Naive thymus-derived CD4-positive, alpha-beta T cell (primary cell): ENCODE data around the gene SRSF8. TPM values are rescaled to one million over a fixed set of nuclear protein-coding genes. Genes with fewer than 3 reads are reported as not detected.

Experiments
- ATAC-seq: fragments of 150-1000 bp; cut with Tn5 transposase; 2 replicates; pipeline ENCODE4 v1.10.0; 2021; ENCODE audit warnings: mild to moderate bottlenecking, moderate library complexity
- CTCF ChIA-PET: fragments of 350-600 bp; sonication (Branson Sonifier 250); formaldehyde crosslinking; loops from one replicate; lab custom pipeline; 2021; ENCODE audit warnings: antibody characterized with exemption; lab: Charles Lee
- POLR2A ChIA-PET: fragments of 350-600 bp; sonication (Branson Sonifier 250); formaldehyde crosslinking; loops from one replicate; lab custom pipeline; 2021; ENCODE audit warnings: antibody characterized with exemption, inconsistent platforms; lab: Charles Lee
- DNase-seq, 9 donors: peaks; one replicate each; pipeline versions ENCODE4 v3.0.0 to v3.0.0-alpha.2; 2020 to 2022; ENCODE audit warnings: mixed read lengths in 1 of 9
- H3K27ac ChIP-seq: one replicate; pipeline ENCODE4 v1.7.0; 2013; ENCODE audit warnings: mild to moderate bottlenecking, low read depth, low read length, moderate library complexity
- H3K27me3 ChIP-seq, 2 donors: one replicate each; pipeline ENCODE4 v1.7.0; 2013; ENCODE audit warnings: low read length in 2 of 2, mild to moderate bottlenecking in 2 of 2, moderate library complexity in 2 of 2; ENCODE audit not compliant: control insufficient read depth in 2 of 2, insufficient read depth in 2 of 2
- H3K36me3 ChIP-seq, 3 experiments: 1 replicate in 2 of 3; 2 replicates in 1 of 3; pipeline ENCODE4 v1.7.0; 2013; ENCODE audit warnings: low read length in 3 of 3, mild to moderate bottlenecking in 3 of 3, moderate library complexity in 1 of 3; ENCODE audit not compliant: insufficient read depth in 3 of 3, control insufficient read depth in 2 of 3
- H3K4me1 ChIP-seq, 2 donors: one replicate each; pipeline ENCODE4 v1.7.0; 2013; ENCODE audit warnings: low read length in 2 of 2, mild to moderate bottlenecking in 2 of 2, moderate library complexity in 1 of 2; ENCODE audit not compliant: control insufficient read depth in 2 of 2, insufficient read depth in 2 of 2
- H3K4me3 ChIP-seq: 2 replicates; pipeline ENCODE4 v1.7.0; 2013; ENCODE audit warnings: mild to moderate bottlenecking, low read length
- H3K9me3 ChIP-seq, 3 experiments: 1 replicate in 2 of 3; 2 replicates in 1 of 3; pipeline ENCODE4 v1.7.0; 2013; ENCODE audit warnings: low read length in 3 of 3; ENCODE audit not compliant: control insufficient read depth in 2 of 3
- H3K27ac Mint-ChIP-seq, 9 donors: one replicate each; pipeline ENCODE4 v1.8.0; 2020 to 2022; ENCODE audit warnings: mixed read lengths in 9 of 9, mild to moderate bottlenecking in 8 of 9, moderate library complexity in 5 of 9, inconsistent platforms in 2 of 9
- H3K27me3 Mint-ChIP-seq, 5 donors: one replicate each; pipeline ENCODE4 v1.8.0; 2021 to 2022; ENCODE audit warnings: mixed read lengths in 5 of 5, mild to moderate bottlenecking in 1 of 5
- H3K36me3 Mint-ChIP-seq, 5 donors: one replicate each; pipeline ENCODE4 v1.8.0; 2020 to 2022; ENCODE audit warnings: mixed read lengths in 5 of 5, mild to moderate bottlenecking in 3 of 5, inconsistent platforms in 1 of 5
- H3K4me1 Mint-ChIP-seq, 7 donors: one replicate each; pipeline ENCODE4 v1.8.0; 2020 to 2022; ENCODE audit warnings: mixed read lengths in 7 of 7, mild to moderate bottlenecking in 3 of 7, inconsistent platforms in 1 of 7
- H3K4me3 Mint-ChIP-seq, 10 donors: one replicate each; pipeline ENCODE4 v1.8.0; 2020 to 2022; ENCODE audit warnings: mild to moderate bottlenecking in 10 of 10, mixed read lengths in 10 of 10, moderate library complexity in 6 of 10, inconsistent platforms in 2 of 10
- H3K9me3 Mint-ChIP-seq, 11 donors: one replicate each; pipeline ENCODE4 v1.8.0; 2020 to 2022; ENCODE audit warnings: mixed read lengths in 11 of 11, mild to moderate bottlenecking in 4 of 11, inconsistent platforms in 1 of 11, moderate library complexity in 1 of 11
- intact Hi-C, 2 donors: fragments of 100-400 bp; cut with micrococcal nuclease; formaldehyde crosslinking; loops; one replicate each; pipeline ENCODE4 v1.15.1; 2023
- polyA plus RNA-seq, 2 donors: library from polyadenylated mRNA; unstranded; fragments of 300-500 nt; fragmentation: Illumina TruSeq; gene quantifications; one replicate each; pipeline ENCODE4 v1.2.3, GENCODE V29; 2021
- total RNA-seq, 6 experiments: library from RNA in 5 of 6; stranded (reverse) in 5 of 6; gene quantifications; 1 replicate in 5 of 6; 2 replicates in 1 of 6; pipeline ENCODE4 v1.2.3 and lab custom pipeline; 2021 to 2026

The SRSF8 gene
- total and polyA plus RNA-seq, 7 experiments from 2014 or later, result 42.3 to 116 (median 86.2) TPM

DNA sequence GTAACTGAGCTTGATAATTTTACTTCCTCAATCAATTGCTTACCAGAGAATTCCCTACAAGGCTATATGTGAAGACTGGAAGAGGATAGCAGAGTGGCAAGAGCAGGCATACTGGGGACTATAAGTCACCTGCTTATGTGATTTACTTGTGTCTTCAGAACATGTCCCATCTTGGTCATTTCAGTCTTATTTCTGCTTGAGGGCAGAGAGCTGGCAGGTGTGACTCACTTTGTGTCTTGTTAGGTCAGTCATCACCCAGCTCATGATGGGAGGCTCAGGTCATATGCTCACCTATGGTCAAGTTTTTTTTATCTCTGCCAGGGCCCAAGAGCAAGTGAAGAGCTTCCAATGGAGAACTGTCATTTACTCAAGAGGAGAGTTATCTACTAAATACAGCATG lies 6.2 kb downstream of the SRSF8 start:
- H3K36me3 ChIP-seq, result peaks cover 0 to under 1% (median 0%) of the 10 kb centered on the region in 3 experiments
- Mint-ChIP-seq H3K36me3 (peaks cover 5 to 15% (median 9%) of the 10 kb centered on the region in 5 donors), H3K27me3 (no peaks in the 10 kb centered on the region), H3K4me3 (no peak overlapping the region), H3K9me3 (no peaks in the 10 kb centered on the region), H3K27ac (no peak overlapping the region), H3K4me1 (peaks cover 18 to 39% (median 28%) of the 10 kb centered on the region in 7 donors)
- DNase-seq (no peak), ATAC-seq (no peak)
- no peaks in the 10 kb centered on the region for H3K27me3 ChIP-seq
- POLR2A ChIA-PET, result interaction anchor here (1.0 to 13.4 kb wide), 5 partner anchors 12 to 716 kb away, joined by 3 to 285 read pairs (median 5); partner anchors contain the start of genes ENDOD1 and FAM76B
- H3K4me1 ChIP-seq, result peaks cover 16 to 17% of the 10 kb centered on the region in 2 donors
- H3K9me3 ChIP-seq, result no peaks in the 10 kb centered on the region
- H3K27ac ChIP-seq, result no peak overlapping the region
- intact Hi-C loops, result no loop called here
- no peak overlapping the region for H3K4me3 ChIP-seq
- CTCF ChIA-PET, result interaction anchor here (6.5 kb wide), 1 partner anchor 18 kb away, joined by 62 read pairs; the partner anchor contains the start of gene ENDOD1

DNA sequence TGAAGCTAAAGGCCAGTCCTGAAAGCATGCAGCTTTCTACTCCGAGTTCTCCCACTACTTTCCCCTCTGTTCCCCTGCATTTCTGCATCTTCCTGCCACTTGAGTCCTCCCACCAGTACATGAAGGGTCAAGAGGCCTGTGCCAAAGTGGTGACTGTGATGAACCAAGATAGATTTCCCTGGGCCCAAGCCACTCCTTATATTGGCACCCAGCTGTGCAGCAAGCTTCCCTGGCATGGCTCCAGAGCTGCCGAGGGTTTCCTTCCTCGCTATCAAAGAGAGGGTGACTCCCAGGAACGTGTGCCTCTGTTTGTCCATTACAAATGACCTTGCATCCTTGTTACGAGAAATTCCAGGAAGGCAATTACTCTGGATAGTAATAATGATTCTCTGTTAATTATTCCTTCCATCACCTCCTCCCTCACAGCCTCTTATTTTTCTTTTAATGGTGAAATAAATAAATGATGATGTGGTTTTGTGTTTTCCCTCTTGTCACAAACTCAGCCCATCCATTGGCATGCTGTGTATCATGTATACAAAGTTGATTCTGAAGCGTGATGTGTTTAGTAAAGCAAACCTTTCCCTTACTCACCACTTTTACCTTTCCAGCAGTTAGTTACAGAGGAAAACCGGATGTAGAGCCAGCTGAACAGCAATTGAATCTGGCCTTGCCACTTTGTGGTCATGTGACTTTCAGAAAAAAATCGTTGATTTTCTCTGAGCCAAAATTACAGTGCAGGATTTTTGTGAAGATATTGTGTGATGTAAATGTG lies 8.3 kb downstream of the SRSF8 start:
- Mint-ChIP-seq H3K27ac (no peak overlapping the region), H3K4me1 (peaks cover 14 to 26% (median 22%) of the 10 kb centered on the region in 7 donors), H3K9me3 (no peaks in the 10 kb centered on the region), H3K27me3 (no peaks in the 10 kb centered on the region), H3K4me3 (no peak overlapping the region), H3K36me3 (peaks cover 5 to 9% (median 7%) of the 10 kb centered on the region in 5 donors)
- Histone ChIP-seq H3K36me3 (no peaks in the 10 kb centered on the region), H3K27ac (no peak overlapping the region), H3K4me3 (no peak overlapping the region), H3K27me3 (no peaks in the 10 kb centered on the region), H3K9me3 (no peaks in the 10 kb centered on the region), H3K4me1 (peaks cover 6 to 9% of the 10 kb centered on the region in 2 donors)
- POLR2A ChIA-PET, result interaction anchor here (0.6 to 13.4 kb wide), 3 partner anchors 9 to 359 kb away, joined by 3 to 285 read pairs (median 3); partner anchors contain the start of gene ENDOD1
- intact Hi-C loops, result no loop called here
- CTCF ChIA-PET, result no interaction called here
- DNase-seq (no peak), ATAC-seq (no peak)

- no peaks in the 10 kb centered on the region for H3K9me3 ChIP-seq
- H3K4me3 Mint-ChIP-seq, result no peak overlapping the region
- DNase-seq (no peak), ATAC-seq (no peak)
- peaks cover 4 to 21% (median 11%) of the 10 kb centered on the region in 7 donors for H3K4me1 Mint-ChIP-seq
- H3K27me3 Mint-ChIP-seq, result no peaks in the 10 kb centered on the region
- no peak overlapping the region for H3K4me3 ChIP-seq
- H3K27me3 ChIP-seq, result no peaks in the 10 kb centered on the region
- H3K9me3 Mint-ChIP-seq, result no peaks in the 10 kb centered on the region
- peaks cover 0 to 6% (median 3%) of the 10 kb centered on the region in 5 donors for H3K36me3 Mint-ChIP-seq
- H3K27ac Mint-ChIP-seq, result no peak overlapping the region
- ChIA-PET POLR2A (interaction anchor here (13.4 kb wide), 1 partner anchor 14 kb away, joined by 285 read pairs; the partner anchor contains the start of gene ENDOD1), CTCF (interaction anchor here (0.8 kb wide), 1 partner anchor 13 kb away, joined by 3 read pairs; no protein-coding TSS in a partner anchor)
- intact Hi-C loops, result no loop called here
- H3K36me3 ChIP-seq, result no peaks in the 10 kb centered on the region
- peaks cover 0 to 2% of the 10 kb centered on the region in 2 donors for H3K4me1 ChIP-seq
- no peak overlapping the region for H3K27ac ChIP-seq
These were observed 9.7 kb downstream of the SRSF8 start for GRCh38 chr11:95076416-95076815.

GRCh38 chr11:95076981-95077380 lies 10.3 kb downstream of the SRSF8 start:
- no peaks in the 10 kb centered on the region for H3K27me3 Mint-ChIP-seq
- POLR2A ChIA-PET, result interaction anchor here (13.4 kb wide), 1 partner anchor 14 kb away, joined by 285 read pairs; the partner anchor contains the start of gene ENDOD1
- no peak overlapping the region for H3K4me3 ChIP-seq
- no peak overlapping the region for H3K27ac ChIP-seq
- no peak overlapping the region for H3K27ac Mint-ChIP-seq
- peaks cover 0 to 6% (median 3%) of the 10 kb centered on the region in 5 donors for H3K36me3 Mint-ChIP-seq
- CTCF ChIA-PET, result interaction anchor here (0.8 kb wide), 1 partner anchor 12 kb away, joined by 3 read pairs; no protein-coding TSS in a partner anchor
- intact Hi-C loops, result no loop called here
- H3K27me3 ChIP-seq, result no peaks in the 10 kb centered on the region
- H3K9me3 Mint-ChIP-seq, result peaks cover 0 to 1% (median 0%) of the 10 kb centered on the region in 11 donors
- H3K4me1 Mint-ChIP-seq, result peaks cover 4 to 25% (median 7%) of the 10 kb centered on the region in 7 donors
- H3K4me3 Mint-ChIP-seq, result no peak overlapping the region
- no peaks in the 10 kb centered on the region for H3K36me3 ChIP-seq
- DNase-seq (no peak), ATAC-seq (no peak)
- peaks cover 0 to 7% of the 10 kb centered on the region in 2 donors for H3K4me1 ChIP-seq
- H3K9me3 ChIP-seq, result no peaks in the 10 kb centered on the region

GRCh38 chr11:95078526-95078925 lies 11.8 kb downstream of the SRSF8 start:
- Mint-ChIP-seq H3K27ac (no peak overlapping the region), H3K4me3 (no peak overlapping the region), H3K4me1 (peaks cover 0 to 29% (median 3%) of the 10 kb centered on the region in 7 donors), H3K36me3 (no peaks in the 10 kb centered on the region), H3K9me3 (peaks cover 0 to 1% (median 0%) of the 10 kb centered on the region in 11 donors), H3K27me3 (no peaks in the 10 kb centered on the region)
- Histone ChIP-seq H3K36me3 (no peaks in the 10 kb centered on the region), H3K27ac (no peak overlapping the region), H3K27me3 (no peaks in the 10 kb centered on the region), H3K4me1 (peaks cover 0 to 7% of the 10 kb centered on the region in 2 donors), H3K9me3 (no peaks in the 10 kb centered on the region), H3K4me3 (no peak overlapping the region)
- CTCF ChIA-PET, result no interaction called here
- ATAC-seq, result no peak
- intact Hi-C loops, result no loop called here
- DNase-seq, result no peak
- POLR2A ChIA-PET, result interaction anchor here (3.8 kb wide), 1 partner anchor 11 kb away, joined by 19 read pairs; the partner anchor contains the start of gene ENDOD1

GRCh38 chr11:95081010-95081409 lies 14.3 kb downstream of the SRSF8 start:
- ChIA-PET CTCF (interaction anchor here (1.4 kb wide), 1 partner anchor 12 kb away, joined by 6 read pairs; no protein-coding TSS in a partner anchor), POLR2A (interaction anchor here (0.8 to 3.8 kb wide), 4 partner anchors 9 to 18 kb away, joined by 3 to 19 read pairs (median 7); partner anchors contain the start of genes ENDOD1 and SRSF8)
- ATAC-seq (no peak), DNase-seq (no peak)
- intact Hi-C loops, result no loop called here
- Mint-ChIP-seq H3K4me3 (no peak overlapping the region), H3K4me1 (peaks cover 0 to 45% (median 3%) of the 10 kb centered on the region in 7 donors), H3K36me3 (peaks cover 0 to under 1% (median 0%) of the 10 kb centered on the region in 5 donors), H3K27me3 (no peaks in the 10 kb centered on the region), H3K9me3 (peaks cover 0 to 1% (median 0%) of the 10 kb centered on the region in 11 donors), H3K27ac (no peak overlapping the region)
- Histone ChIP-seq H3K27ac (no peak overlapping the region), H3K36me3 (no peaks in the 10 kb centered on the region), H3K27me3 (no peaks in the 10 kb centered on the region), H3K9me3 (no peaks in the 10 kb centered on the region), H3K4me1 (peaks cover 0 to 7% of the 10 kb centered on the region in 2 donors), H3K4me3 (no peak overlapping the region)
